IMR-90 (cell line): ENCODE measurements around the gene CYP2A7. TPM values are rescaled to one million over a fixed set of nuclear protein-coding genes. Genes with fewer than 3 reads are reported as not detected.

Experiments used
- ATAC-seq: fragments of 200-7000 bp; cut with Tn5 transposase; 2 replicates; pipeline ENCODE4 v1.9.1; 2020; ENCODE audit warnings: low read depth, mild to moderate bottlenecking, moderate library complexity
- BruUV-seq: library from RNA; stranded (reverse); fragments of 400-500 nt; replicated peaks from 2 replicates; lab custom pipeline; 2021; lab: Mats Ljungman, UMichigan
- CTCF ChIA-PET: fragments of 300-600 bp; formaldehyde crosslinking; extraction: SDS; loops from one replicate; lab custom pipeline; 2021; ENCODE audit warnings: antibody characterized with exemption; lab: Yijun Ruan, JAX
- POLR2A ChIA-PET: fragments of 300-600 bp; sonication (Branson Sonifier 250); formaldehyde crosslinking; loops from one replicate; lab custom pipeline; 2022; ENCODE audit warnings: antibody characterized with exemption; ENCODE audit not compliant: unreplicated experiment; lab: Charles Lee
- DNase-seq: peaks from one replicate; pipeline ENCODE4 v3.0.0; 2013
- H2AFZ ChIP-seq: replicated peaks from 2 replicates; pipeline ENCODE3; 2013; ENCODE audit warnings: low read length, mild to moderate bottlenecking; ENCODE audit not compliant: poor library complexity
- H2AK5ac ChIP-seq: 2 replicates; pipeline ENCODE4 v1.6.1; 2013; ENCODE audit warnings: low read depth, low read length, inconsistent platforms
- H2AK9ac ChIP-seq: replicated peaks from 2 replicates; pipeline ENCODE3; 2013; ENCODE audit warnings: mild to moderate bottlenecking, low read depth, low read length, moderate library complexity; ENCODE audit not compliant: poor library complexity
- H2BK120ac ChIP-seq: 2 replicates; pipeline ENCODE4 v1.6.1; 2013; ENCODE audit warnings: low read depth, low read length, inconsistent platforms
- H2BK15ac ChIP-seq: 3 replicates; pipeline ENCODE4 v1.6.1; 2013; ENCODE audit warnings: low read depth, low read length, inconsistent platforms
- H2BK20ac ChIP-seq: 2 replicates; pipeline ENCODE4 v1.6.1; 2013; ENCODE audit warnings: low read depth, mild to moderate bottlenecking, inconsistent platforms, low read length, moderate library complexity
- H2BK5ac ChIP-seq: 2 replicates; pipeline ENCODE4 v1.6.1; 2013; ENCODE audit warnings: mild to moderate bottlenecking, low read depth, low read length, inconsistent platforms; ENCODE audit not compliant: poor library complexity, severe bottlenecking
- H3K14ac ChIP-seq: replicated peaks from 2 replicates; pipeline ENCODE4 v1.6.1; 2013; ENCODE audit warnings: low read depth, low read length, inconsistent platforms
- H3K18ac ChIP-seq: 2 replicates; pipeline ENCODE4 v1.6.1; 2013; ENCODE audit warnings: low read depth, low read length, control low read depth
- H3K23ac ChIP-seq: 2 replicates; pipeline ENCODE4 v1.6.1; 2013; ENCODE audit warnings: low read depth, low read length, inconsistent platforms
- H3K27ac ChIP-seq: 2 replicates; pipeline ENCODE4 v1.5.1; 2013; ENCODE audit warnings: mild to moderate bottlenecking, control low read depth, low read length; ENCODE audit not compliant: insufficient read depth
- H3K27me3 ChIP-seq: 2 replicates; pipeline ENCODE4 v1.6.1; 2013; ENCODE audit warnings: low read length; ENCODE audit not compliant: control insufficient read depth, insufficient read depth
- H3K36me3 ChIP-seq: 2 replicates; pipeline ENCODE4 v1.6.1; 2013; ENCODE audit warnings: low read length, mixed read lengths; ENCODE audit not compliant: control insufficient read depth, insufficient read depth
- H3K4ac ChIP-seq: 2 replicates; pipeline ENCODE4 v1.6.1; 2013; ENCODE audit warnings: low read depth, low read length, inconsistent platforms
- H3K4me1 ChIP-seq: 2 replicates; pipeline ENCODE4 v1.6.1; 2013; ENCODE audit warnings: low read length, mixed read lengths; ENCODE audit not compliant: control insufficient read depth, insufficient read depth
- H3K4me2 ChIP-seq: 2 replicates; pipeline ENCODE4 v1.6.1; 2013; ENCODE audit warnings: low read depth, mild to moderate bottlenecking, control low read depth, low read length, moderate library complexity
- H3K4me3 ChIP-seq: 2 replicates; pipeline ENCODE4 v1.5.1; 2013; ENCODE audit warnings: low read depth, mild to moderate bottlenecking, control low read depth, low read length, moderate library complexity; ENCODE audit not compliant: insufficient read depth
- H3K56ac ChIP-seq: 2 replicates; pipeline ENCODE4 v1.6.1; 2013; ENCODE audit warnings: low read length, inconsistent platforms; ENCODE audit not compliant: insufficient read depth; ENCODE audit errors: extremely low read depth
- H3K79me1 ChIP-seq, 2 experiments: 2 replicates each; pipeline ENCODE4 v1.6.1; 2013; ENCODE audit warnings: low read length in 2 of 2, inconsistent platforms in 1 of 2, low read depth in 1 of 2
- H3K9ac ChIP-seq: 2 replicates; pipeline ENCODE4 v1.6.1; 2013; ENCODE audit warnings: low read depth, low read length, control low read depth
- H3K9me1 ChIP-seq: 2 replicates; pipeline ENCODE4 v1.6.1; 2013; ENCODE audit warnings: low read length, inconsistent platforms; ENCODE audit not compliant: insufficient read depth
- H3K9me3 ChIP-seq: 2 replicates; pipeline ENCODE4 v1.6.1; 2013; ENCODE audit warnings: low read length; ENCODE audit not compliant: control insufficient read depth, insufficient read depth
- H4K20me1 ChIP-seq: 2 replicates; pipeline ENCODE4 v1.6.1; 2013; ENCODE audit warnings: low read length, inconsistent platforms; ENCODE audit not compliant: insufficient read depth
- H4K5ac ChIP-seq: 2 replicates; pipeline ENCODE4 v1.6.1; 2013; ENCODE audit warnings: mild to moderate bottlenecking, low read depth, low read length, control low read depth
- H4K8ac ChIP-seq, 2 experiments: 2 replicates each; pipeline ENCODE4 v1.6.1; 2013; ENCODE audit warnings: low read depth in 2 of 2, low read length in 2 of 2, control low read depth in 1 of 2, inconsistent platforms in 1 of 2
- H4K91ac ChIP-seq: 2 replicates; pipeline ENCODE4 v1.6.1; 2013; ENCODE audit warnings: low read depth, low read length, inconsistent platforms; ENCODE audit not compliant: insufficient read depth
- BHLHE40 ChIP-seq: fragments of 150-350 bp; IDR thresholded peaks from 2 replicates; pipeline ENCODE4 v1.6.1; 2016; ENCODE audit warnings: mild to moderate bottlenecking, low read depth, low read length
- CEBPB ChIP-seq: IDR thresholded peaks from 2 replicates; pipeline ENCODE4 v1.6.1; 2012; ENCODE audit warnings: low read depth, low read length, improper control_type of control experiment
- CTCF ChIP-seq: conservative IDR thresholded peaks from 2 replicates; pipeline ENCODE4 v1.5.1; 2012; ENCODE audit warnings: mild to moderate bottlenecking, low read depth, low read length, improper control_type of control experiment
- ELK1 ChIP-seq: fragments of 150-350 bp; IDR thresholded peaks from 2 replicates; pipeline ENCODE4 v1.6.1; 2016; ENCODE audit warnings: low read depth, mild to moderate bottlenecking, low read length, moderate library complexity, borderline replicate concordance
- FOS ChIP-seq: fragments of 150-350 bp; IDR thresholded peaks from 2 replicates; pipeline ENCODE4 v1.6.1; 2016; ENCODE audit warnings: low read depth, low read length
- MAFK ChIP-seq: IDR thresholded peaks from 2 replicates; pipeline ENCODE4 v1.6.1; 2012; ENCODE audit warnings: low read depth, low read length, improper control_type of control experiment
- POLR2A ChIP-seq: IDR thresholded peaks from 2 replicates; pipeline ENCODE4 v1.6.1; 2012; ENCODE audit warnings: mild to moderate bottlenecking, low read depth, low read length
- RFX5 ChIP-seq: IDR thresholded peaks from 2 replicates; pipeline ENCODE4 v1.8.0; 2012; ENCODE audit warnings: low read depth, mild to moderate bottlenecking, low read length, moderate library complexity
- SMC3 ChIP-seq: fragments of 150-350 bp; IDR thresholded peaks from 2 replicates; pipeline ENCODE4 v1.6.1; 2016; ENCODE audit warnings: low read depth, mild to moderate bottlenecking, antibody characterized with exemption, low read length, moderate library complexity
- dilution Hi-C: fragments of 300-500 bp; cut with HindIII; formaldehyde crosslinking; loops from one replicate; pipeline ENCODE4 v1.14.3; 2018; ENCODE audit warnings: low sequenced_read_pairs; ENCODE audit not compliant: unreplicated experiment
- in situ Hi-C: fragments of 300-500 bp; cut with MboI; formaldehyde crosslinking; loops from 3 replicates; pipeline ENCODE4 v1.14.3; 2019; ENCODE audit warnings: low sequenced_read_pairs, inconsistent platforms, mixed read lengths
- intact Hi-C: fragments of 100-400 bp; cut with micrococcal nuclease; formaldehyde crosslinking; loops from 2 replicates; pipeline ENCODE4 v1.10.0; 2022
- polyA plus RNA-seq, 3 experiments: library from polyadenylated mRNA; depleted of rRNA; stranded (reverse); fragments of >200 nt; gene quantifications; 2 replicates each; pipeline ENCODE4 v1.2.3, GENCODE V29; 2012; ENCODE audit warnings: low replicate concordance in 1 of 3
- total RNA-seq: library from RNA; depleted of rRNA; stranded (reverse); fragments of >200 nt; gene quantifications from 2 replicates; pipeline ENCODE4 v1.2.3, GENCODE V29; 2012

The CYP2A7 gene
- total and polyA plus RNA-seq, 2 of the 4 experiments (the other 2 are of a cell fraction), result not detected

GRCh38 chr19:40906512-40906911 lies 24.5 kb upstream of the CYP2A7 start:
- BruUV-seq, result no TSS peak

More at GRCh38 chr19:40906512-40906911, 24.5 kb upstream of the CYP2A7 start:
- no peak overlapping the region for H3K27ac ChIP-seq
- ATAC-seq, result no peak
- H2AK9ac ChIP-seq, result no peak overlapping the region
- H2BK5ac ChIP-seq, result no peak overlapping the region
- H3K14ac ChIP-seq, result no peak overlapping the region
- H3K9me3 ChIP-seq, result no peaks in the 10 kb centered on the region
- H3K9me1 ChIP-seq, result no peaks in the 10 kb centered on the region
- H3K4me3 ChIP-seq, result no peak overlapping the region
- in situ Hi-C loops, result no loop called here
- no peak for TF ChIP-seq POLR2A
- no peak for TF ChIP-seq ELK1
- TF ChIP-seq MAFK, result no peak
- TF ChIP-seq BHLHE40, result no peak
- no peak for TF ChIP-seq FOS
- no peak for TF ChIP-seq CEBPB
- TF ChIP-seq CTCF, result no peak
- TF ChIP-seq RFX5, result no peak
- TF ChIP-seq SMC3, result no peak
- no peak overlapping the region for H2BK120ac ChIP-seq
- H2AFZ ChIP-seq, result no peak overlapping the region
- dilution Hi-C loops, result no loop called here
- no peak overlapping the region for H2BK15ac ChIP-seq
- no peak overlapping the region for H3K56ac ChIP-seq
- no peak overlapping the region for H4K91ac ChIP-seq
- no peak for DNase-seq
- no peaks in the 10 kb centered on the region for H3K79me1 ChIP-seq
- no peaks in the 10 kb centered on the region for H3K4me1 ChIP-seq
- H2AK5ac ChIP-seq, result no peak overlapping the region
- no peak overlapping the region for H3K18ac ChIP-seq
- no peak overlapping the region for H3K9ac ChIP-seq
- CTCF ChIA-PET, result no interaction called here
- H4K8ac ChIP-seq, result no peak overlapping the region
- H3K36me3 ChIP-seq, result no peaks in the 10 kb centered on the region
- H4K20me1 ChIP-seq, result no peaks in the 10 kb centered on the region
- H3K4me2 ChIP-seq, result no peak overlapping the region
- H3K27me3 ChIP-seq, result peaks cover 13% of the 10 kb centered on the region
- intact Hi-C loops, result no loop called here
- H2BK20ac ChIP-seq, result no peak overlapping the region
- H3K4ac ChIP-seq, result no peak overlapping the region
- POLR2A ChIA-PET, result no interaction called here
- no peak overlapping the region for H4K5ac ChIP-seq
- H3K23ac ChIP-seq, result no peak overlapping the region
